B cell (primary cell): ENCODE measurements around the gene GALNT10.

Experiments
- EZH2 ChIP-seq: IDR thresholded peaks from 2 replicates; pipeline ENCODE4 v1.6.1; 2012; ENCODE audit warnings: borderline replicate concordance, low read depth, mild to moderate bottlenecking, moderate library complexity, low read length; ENCODE audit not compliant: insufficient read depth, poor library complexity, severe bottlenecking
- TF ChIP-seq, protein P1 (sequence below): fragments of 200-600 bp; IDR thresholded peaks from one replicate; pipeline ENCODE4 v1.8.0; 2022; ENCODE audit warnings: antibody characterized with exemption, mild to moderate bottlenecking

- TF ChIP-seq, protein P1, sequence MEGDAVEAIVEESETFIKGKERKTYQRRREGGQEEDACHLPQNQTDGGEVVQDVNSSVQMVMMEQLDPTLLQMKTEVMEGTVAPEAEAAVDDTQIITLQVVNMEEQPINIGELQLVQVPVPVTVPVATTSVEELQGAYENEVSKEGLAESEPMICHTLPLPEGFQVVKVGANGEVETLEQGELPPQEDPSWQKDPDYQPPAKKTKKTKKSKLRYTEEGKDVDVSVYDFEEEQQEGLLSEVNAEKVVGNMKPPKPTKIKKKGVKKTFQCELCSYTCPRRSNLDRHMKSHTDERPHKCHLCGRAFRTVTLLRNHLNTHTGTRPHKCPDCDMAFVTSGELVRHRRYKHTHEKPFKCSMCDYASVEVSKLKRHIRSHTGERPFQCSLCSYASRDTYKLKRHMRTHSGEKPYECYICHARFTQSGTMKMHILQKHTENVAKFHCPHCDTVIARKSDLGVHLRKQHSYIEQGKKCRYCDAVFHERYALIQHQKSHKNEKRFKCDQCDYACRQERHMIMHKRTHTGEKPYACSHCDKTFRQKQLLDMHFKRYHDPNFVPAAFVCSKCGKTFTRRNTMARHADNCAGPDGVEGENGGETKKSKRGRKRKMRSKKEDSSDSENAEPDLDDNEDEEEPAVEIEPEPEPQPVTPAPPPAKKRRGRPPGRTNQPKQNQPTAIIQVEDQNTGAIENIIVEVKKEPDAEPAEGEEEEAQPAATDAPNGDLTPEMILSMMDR: no peak
- no peak for TF ChIP-seq EZH2
Measured at GRCh38 chr5:154194345-154195329, 4.1 kb downstream of the GALNT10 start.
